Tibial nerve (tissue), 4 donors: ENCODE data around the gene GCNT2. TPM values are rescaled to one million over a fixed set of nuclear protein-coding genes. Genes with fewer than 3 reads are reported as not detected.
A peak's percentile ranks its signal among the peaks of the same experiment; 100 is the strongest.
"Not testable (repeated sequence)": the region's sequence is repeated elsewhere in the genome, so short reads cannot be mapped to it uniquely, and the experiment has no call there.

Source experiments
- DNase-seq, 2 donors: peaks; one replicate each; pipeline ENCODE4 v3.0.0-alpha.2; 2019; ENCODE audit warnings: low spot score in 2 of 2
- H3K27ac ChIP-seq, 4 donors: fragments of 200-600 bp; sonication (generic) in 3 of 4; one replicate each; pipeline ENCODE4 v1.5.1; 2017 to 2019; ENCODE audit warnings: mild to moderate bottlenecking in 1 of 4
- H3K27me3 ChIP-seq, 2 donors: fragments of 200-600 bp; sonication (generic) in 1 of 2; one replicate each; pipeline versions ENCODE4 v1.5.1 to v1.6.0; 2017 to 2019
- H3K36me3 ChIP-seq, 3 donors: fragments of 200-600 bp; sonication (generic); one replicate each; pipeline ENCODE4 v1.5.1; 2018 to 2019
- H3K4me1 ChIP-seq, 4 donors: fragments of 200-600 bp; sonication (generic) in 3 of 4; one replicate each; pipeline ENCODE4 v1.5.1; 2017 to 2019
- H3K4me3 ChIP-seq, 4 donors: fragments of 200-600 bp; sonication (generic) in 3 of 4; one replicate each; pipeline ENCODE4 v1.5.1; 2017 to 2019; ENCODE audit warnings: mild to moderate bottlenecking in 1 of 4, moderate library complexity in 1 of 4
- H3K9me3 ChIP-seq, 4 donors: fragments of 200-600 bp; sonication (generic) in 3 of 4; one replicate each; pipeline ENCODE4 v1.5.1; 2017 to 2019
- CTCF ChIP-seq, 5 experiments: fragments of 200-600 bp in 3 of 5; fragments of 450-650 bp in 2 of 5; sonication (generic) in 3 of 5; IDR thresholded peaks; one replicate each; pipeline ENCODE4 v1.5.1; 2016 to 2019; ENCODE audit warnings: antibody characterized with exemption in 5 of 5, mild to moderate bottlenecking in 3 of 5, moderate library complexity in 2 of 5
- EP300 ChIP-seq, 2 donors: sonication (generic); formaldehyde crosslinking; IDR thresholded peaks; one replicate each; pipeline ENCODE4 v1.6.1; 2017; ENCODE audit warnings: antibody characterized with exemption in 2 of 2, mild to moderate bottlenecking in 1 of 2
- POLR2A ChIP-seq, 2 donors: fragments of 450-650 bp; IDR thresholded peaks; one replicate each; pipeline ENCODE4 v1.6.1; 2017; ENCODE audit warnings: antibody characterized with exemption in 2 of 2, mild to moderate bottlenecking in 2 of 2, moderate library complexity in 2 of 2
- WGBS, 2 donors: methylation state at CpG; one replicate each; pipeline ENCODE4 v1.1.5; 2018; 5-methylcytosine and 5-hydroxymethylcytosine counted together
- total RNA-seq, 4 donors: library from RNA; depleted of rRNA; stranded (reverse); fragments of >200 nt; gene quantifications; one replicate each; pipeline ENCODE4 v1.1.0, GENCODE V29; 2016

The GCNT2 gene
- total RNA-seq, 4 donors from 2014 or later, result 0.78 to 3.5 (median 2.5) TPM

GRCh38 chr6:10643201-10643651, 122.1 kb downstream of the GCNT2 start:
- no peaks in the 10 kb centered on the region for H3K36me3 ChIP-seq
- TF ChIP-seq POLR2A (IDR thresholded peaks at IDR 0.05) (no peak), EP300 (IDR thresholded peaks at IDR 0.05) (peak in 1 of 2 donors; percentile 34)
- no peaks in the 10 kb centered on the region for H3K9me3 ChIP-seq
- no peak for DNase-seq
- H3K27me3 ChIP-seq, result no peaks in the 10 kb centered on the region
- H3K27ac ChIP-seq, result no peak overlapping the region
- H3K4me3 ChIP-seq, result no peak overlapping the region
- WGBS, 2 donors, result 76% methylated on average over 3 of the region's 3 CpGs
- no peaks in the 10 kb centered on the region for H3K4me1 ChIP-seq

GRCh38 chr6:10644225-10644624, 123.1 kb downstream of the GCNT2 start:
- 92 to 100% methylated on average over 1 of the region's 1 CpG for WGBS, 2 donors
- TF ChIP-seq CTCF (IDR thresholded peaks at IDR 0.05) (no peak), POLR2A (IDR thresholded peaks at IDR 0.05) (no peak), EP300 (IDR thresholded peaks at IDR 0.05) (no peak)

DNA sequence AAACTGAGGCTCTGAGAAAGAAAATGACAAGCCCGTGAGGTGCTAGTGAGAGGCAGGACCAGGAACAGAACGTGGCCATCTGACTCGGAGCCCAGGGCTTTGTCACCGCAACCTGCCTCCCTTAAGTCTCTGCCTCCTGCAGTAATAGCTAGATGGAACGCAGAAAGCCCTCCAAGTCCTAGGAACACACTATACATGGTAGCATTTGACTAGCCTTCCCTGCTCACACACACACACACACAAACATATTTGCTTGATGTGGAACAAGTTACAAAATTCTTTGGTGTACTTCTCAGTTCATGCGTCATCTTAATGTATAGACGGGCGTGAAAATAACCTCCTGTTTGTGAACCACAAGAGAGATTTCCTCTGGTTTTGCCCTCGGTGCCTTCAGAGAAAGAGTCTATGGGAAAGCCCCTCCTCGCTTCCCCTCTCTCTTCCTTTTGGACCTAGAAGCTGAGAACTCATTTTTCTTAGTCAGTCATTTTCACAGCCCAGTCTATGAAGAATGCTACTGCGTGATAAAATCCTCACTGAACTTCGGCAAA, 134.4 kb downstream of the GCNT2 start:
- WGBS, 2 donors, result 75 to 79% methylated on average over 12 of the region's 12 CpGs
- Histone ChIP-seq H3K36me3 (no peaks in the 10 kb centered on the region), H3K9me3 (no peaks in the 10 kb centered on the region), H3K4me1 (no peaks in the 10 kb centered on the region), H3K27me3 (no peaks in the 10 kb centered on the region), H3K4me3 (no peak overlapping the region), H3K27ac (no peak overlapping the region)
- no peak for TF ChIP-seq CTCF (IDR thresholded peaks at IDR 0.05)
- TF ChIP-seq EP300 (IDR thresholded peaks at IDR 0.05), result no peak
- TF ChIP-seq POLR2A (IDR thresholded peaks at IDR 0.05), result no peak
- DNase-seq, result no peak

More at GRCh38 chr6:10644225-10644624, 123.1 kb downstream of the GCNT2 start:
- H3K4me1 ChIP-seq, result no peaks in the 10 kb centered on the region
- no peak overlapping the region for H3K27ac ChIP-seq
- no peaks in the 10 kb centered on the region for H3K9me3 ChIP-seq
- H3K36me3 ChIP-seq, result no peaks in the 10 kb centered on the region
- no peaks in the 10 kb centered on the region for H3K27me3 ChIP-seq
- no peak for DNase-seq
- H3K4me3 ChIP-seq, result no peak overlapping the region

DNA sequence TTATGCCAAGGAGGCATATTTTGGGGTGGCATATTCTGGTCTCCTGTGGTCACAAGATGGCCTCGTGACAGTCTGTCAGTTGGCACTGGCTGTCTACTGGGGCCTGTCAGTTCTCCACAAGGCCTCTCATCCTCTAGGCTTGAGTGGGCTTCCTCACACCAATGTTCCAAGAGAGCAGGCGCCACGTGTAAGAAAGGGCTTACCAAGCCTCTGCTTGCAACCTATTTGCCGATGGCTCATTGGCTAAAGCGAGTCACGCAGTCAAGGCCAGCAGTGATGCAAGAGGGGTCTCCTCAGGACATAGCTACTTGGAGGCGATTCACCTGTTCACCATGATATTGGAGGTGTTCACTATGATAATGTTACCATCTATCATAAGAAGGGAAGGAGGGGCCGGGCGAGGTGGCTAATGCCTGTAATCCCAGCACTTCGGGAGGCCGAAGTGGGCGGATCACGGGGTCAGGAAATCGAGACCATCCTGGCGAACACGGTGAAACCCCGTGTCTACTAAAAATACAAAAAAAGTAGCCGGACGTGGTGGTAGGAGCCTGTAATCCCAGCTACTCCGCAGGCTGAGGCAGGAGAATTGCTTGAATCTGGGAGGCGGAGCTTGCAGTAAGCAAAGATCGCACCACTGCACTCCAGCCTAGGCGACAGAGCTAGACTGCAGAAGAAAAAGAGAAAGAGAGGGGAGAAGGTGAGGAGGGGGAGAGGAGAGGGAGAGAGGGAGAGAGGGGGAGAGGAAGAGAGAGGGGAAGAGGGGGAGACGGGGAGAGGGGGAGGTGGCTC, 138.0 kb downstream of the GCNT2 start:
- no peaks in the 10 kb centered on the region for H3K27me3 ChIP-seq
- no peak overlapping the region for H3K27ac ChIP-seq
- H3K36me3 ChIP-seq, result no peaks in the 10 kb centered on the region
- no peaks in the 10 kb centered on the region for H3K4me1 ChIP-seq
- DNase-seq, result no peak
- 83 to 88% methylated on average over 24 of the region's 24 CpGs for WGBS, 2 donors
- TF ChIP-seq POLR2A (IDR thresholded peaks at IDR 0.05) (no peak), CTCF (IDR thresholded peaks at IDR 0.05) (no peak), EP300 (IDR thresholded peaks at IDR 0.05) (no peak)
- no peaks in the 10 kb centered on the region for H3K9me3 ChIP-seq
- peak overlapping the region in 3 of 4 donors; percentile 11 to 31 (median 13) for H3K4me3 ChIP-seq

GRCh38 chr6:10659699-10660348, 138.7 kb downstream of the GCNT2 start:
- H3K4me3 ChIP-seq, result peak overlapping the region in 3 of 4 donors; percentile 11 to 31 (median 13)
- 81 to 84% methylated on average over 31 to 42 of the region's 48 CpGs for WGBS, 2 donors
- no peaks in the 10 kb centered on the region for H3K27me3 ChIP-seq
- no peaks in the 10 kb centered on the region for H3K36me3 ChIP-seq
- no peaks in the 10 kb centered on the region for H3K4me1 ChIP-seq
- no peak for TF ChIP-seq EP300 (IDR thresholded peaks at IDR 0.05)
- no peak for TF ChIP-seq CTCF (IDR thresholded peaks at IDR 0.05)
- TF ChIP-seq POLR2A (IDR thresholded peaks at IDR 0.05), result no peak
- DNase-seq, result no peak
- H3K27ac ChIP-seq, result no peak overlapping the region
- peaks cover 0 to 5% (median 0%) of the 10 kb centered on the region in 4 donors for H3K9me3 ChIP-seq

DNA sequence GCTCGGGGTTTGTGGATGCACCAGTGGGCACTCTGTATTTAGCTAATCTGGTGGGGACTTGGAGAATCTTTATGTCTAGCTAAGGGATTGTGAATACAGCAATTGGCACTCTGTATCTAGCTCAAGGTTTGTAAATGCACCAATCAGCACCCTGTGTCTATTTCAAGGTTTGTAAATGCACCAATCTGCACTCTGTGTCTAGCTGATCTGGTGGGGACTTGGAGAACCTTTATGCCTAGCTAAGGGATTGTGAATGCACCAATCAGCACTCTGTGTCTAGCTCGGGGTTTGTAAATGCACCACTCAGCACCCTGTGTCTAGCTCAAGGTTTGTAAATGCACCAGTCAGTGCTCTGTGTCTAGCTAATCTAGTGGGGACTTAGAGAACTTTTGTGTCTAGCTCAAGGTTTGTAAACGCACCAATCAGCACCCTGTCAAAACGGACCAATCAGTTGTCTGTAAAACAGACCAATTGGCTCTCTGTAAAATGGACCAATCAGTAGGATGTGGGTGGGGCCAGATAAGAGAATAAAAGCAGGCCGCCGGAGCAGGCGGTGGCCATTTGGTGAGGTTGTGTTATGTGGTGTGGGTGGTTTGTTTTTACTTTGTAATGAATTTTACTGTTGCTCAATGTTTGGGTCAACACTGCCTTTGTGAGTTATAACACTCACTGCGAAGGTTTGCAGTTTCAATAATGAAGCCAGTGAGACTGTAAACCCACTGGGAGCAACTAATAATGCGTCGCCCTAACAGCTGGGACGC, 139.5 kb downstream of the GCNT2 start:
- 79 to 92% methylated on average over 11 of the region's 11 CpGs for WGBS, 2 donors
- not testable (repeated sequence) for DNase-seq, H3K27ac ChIP-seq, H3K36me3 ChIP-seq, H3K4me3 ChIP-seq, H3K27me3 ChIP-seq, H3K4me1 ChIP-seq
- H3K9me3 ChIP-seq, result peaks cover 0 to 10% (median 0%) of the 10 kb centered on the region in 4 donors
